Prostate gland (tissue), 2 donors: ENCODE results near the gene LMO7.

Source experiments
- CTCF ChIP-seq, 4 experiments: fragments of 200-600 bp in 2 of 4; fragments of 450-650 bp in 2 of 4; sonication (generic) in 2 of 4; IDR thresholded peaks; 1 replicate in 3 of 4; 2 replicates in 1 of 4; pipeline ENCODE4 v1.5.1; 2016 to 2019; ENCODE audit warnings: antibody characterized with exemption in 4 of 4, mild to moderate bottlenecking in 2 of 4, moderate library complexity in 2 of 4
- POLR2A ChIP-seq: fragments of 450-650 bp; IDR thresholded peaks from one replicate; pipeline ENCODE4 v1.6.1; 2016; ENCODE audit warnings: antibody characterized with exemption, mild to moderate bottlenecking
- POLR2AphosphoS5 ChIP-seq: sonication (generic); formaldehyde crosslinking; IDR thresholded peaks from one replicate; pipeline ENCODE4 v1.6.1; 2017; ENCODE audit warnings: antibody characterized with exemption

GRCh38 chr13:75872980-75873379 is 236.8 kb downstream of the LMO7 start:
- TF ChIP-seq POLR2A = no peak
- no peak for TF ChIP-seq CTCF (IDR thresholded peaks at IDR 0.05)
- no peak for TF ChIP-seq POLR2AphosphoS5
